ENCODE measurements around the gene FECH. TPM values are rescaled to one million over a fixed set of nuclear protein-coding genes. Genes with fewer than 3 reads are reported as not detected.
"Not testable (repeated sequence)": the region's sequence is repeated elsewhere in the genome, so short reads cannot be mapped to it uniquely, and the experiment has no call there.

FECH gene
- total RNA-seq, 1 experiment from 2014 or later, result 24.1 TPM

DNA sequence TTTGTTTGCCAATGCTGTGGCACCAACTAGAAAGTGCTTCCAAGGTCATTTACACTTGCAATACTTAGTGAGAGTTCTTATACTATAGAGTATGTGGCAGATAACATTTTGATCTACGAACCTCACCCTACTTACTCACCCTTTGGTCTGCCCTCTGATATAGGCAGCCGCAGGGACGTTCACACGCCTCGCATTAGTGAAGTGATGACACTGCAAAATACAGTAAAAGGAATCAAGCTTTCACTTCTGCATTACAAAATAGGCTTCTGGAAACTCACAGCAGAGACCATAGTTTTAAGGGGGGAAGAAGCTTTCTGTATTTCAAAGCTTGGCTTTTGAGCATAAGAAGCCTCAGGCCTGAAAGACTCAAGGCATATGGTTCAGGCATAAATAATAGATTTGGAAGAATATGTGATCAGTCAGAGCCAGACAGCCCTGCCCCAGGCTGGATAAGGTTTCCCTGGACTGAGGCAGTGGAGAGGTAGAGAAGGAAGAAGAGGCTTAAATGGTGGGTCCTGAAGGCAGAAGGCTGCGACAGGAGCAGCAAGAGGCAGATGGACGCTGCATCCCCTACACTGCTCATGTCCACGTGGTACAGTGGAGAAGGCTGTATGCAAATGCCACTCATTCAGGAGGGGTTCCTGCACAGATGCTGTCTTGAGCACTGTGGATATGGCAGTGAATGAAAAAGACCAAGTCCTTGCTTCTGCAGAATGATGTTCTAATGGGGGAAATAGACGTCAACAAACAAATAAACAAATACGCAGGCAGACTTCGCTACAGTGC is 63.1 kb downstream of the FECH start:
- Histone ChIP-seq H3K9ac (ENCODE audit: extremely low read depth, insufficient read length, low read length) (no peak overlapping the region), H2AK5ac (ENCODE audit: insufficient read length, low read length) (no peak overlapping the region), H3K27me3 (ENCODE audit: insufficient read depth, low read length) (no peaks in the 10 kb centered on the region), H3K23ac (ENCODE audit: insufficient read length, low read depth, low read length) (no peak overlapping the region), H3K18ac (ENCODE audit: insufficient read length, low read depth, low read length) (no peak overlapping the region), H2BK15ac (ENCODE audit: low read depth, low read length) (no peak overlapping the region), H4K5ac (ENCODE audit: insufficient read length, low read depth, low read length) (no peak overlapping the region), H3K79me2 (ENCODE audit: insufficient read depth, low read length) (no peaks in the 10 kb centered on the region), H4K8ac (replicated peaks; ENCODE audit: insufficient read length, low read depth, low read length) (no peak overlapping the region), H2AFZ (ENCODE audit: low read length) (no peak overlapping the region), H3K23me2 (ENCODE audit: insufficient read length, low read depth, low read length, poor library complexity, severe bottlenecking) (no peaks in the 10 kb centered on the region), H3K56ac (ENCODE audit: insufficient read length, low read depth, low read length) (no peak overlapping the region), H3K4ac (ENCODE audit: low read depth, low read length) (no peak overlapping the region), H2BK12ac (ENCODE audit: insufficient read length, low read depth, low read length) (no peak overlapping the region), H2BK120ac (ENCODE audit: low read depth, low read length, poor library complexity, severe bottlenecking) (no peak overlapping the region), H3K9me3 (ENCODE audit: control insufficient read depth, low read depth, low read length) (no peaks in the 10 kb centered on the region), H3K79me1 (ENCODE audit: insufficient read depth, low read depth, low read length, poor library complexity, severe bottlenecking) (no peaks in the 10 kb centered on the region), H3K14ac (ENCODE audit: insufficient read depth, low read length) (no peak overlapping the region), H2BK20ac (ENCODE audit: low read depth, low read length, poor library complexity, severe bottlenecking) (no peak overlapping the region), H3K27ac (ENCODE audit: insufficient read length, low read depth, low read length) (no peak overlapping the region), H3K4me1 (ENCODE audit: insufficient read depth, low read length) (no peaks in the 10 kb centered on the region), H2BK5ac (ENCODE audit: insufficient read length, low read length) (no peak overlapping the region), H3K4me2 (ENCODE audit: insufficient read depth, insufficient read length, low read length) (no peak overlapping the region), H4K20me1 (ENCODE audit: control insufficient read depth, insufficient read depth, insufficient read length) (no peaks in the 10 kb centered on the region), H3T11ph (ENCODE audit: low read length) (no peak overlapping the region), H4K91ac (ENCODE audit: insufficient read length, low read depth, low read length) (no peak overlapping the region)
- Mint-ChIP-seq H3K4me1 (peaks cover 0 to 4% of the 10 kb centered on the region in 2 experiments; a peak in 2 of 4 replicates), H3K36me3 (ENCODE audit: insufficient read depth in 1 of 3, low read depth in 3 of 3) (peaks cover 0 to 4% (median 0%) of the 10 kb centered on the region in 3 experiments; a peak in 3 of 7 replicates), H3K27ac (no peak overlapping the region), H3K9me3 (peaks cover 3 to 7% of the 10 kb centered on the region in 2 experiments; a peak in 3 of 5 replicates), H3K4me3 (no peak overlapping the region), H3K27me3 (ENCODE audit: low read depth) (peaks cover 2% of the 10 kb centered on the region; the same call in 1 of the 2 replicates)
- TF ChIP-seq, protein P1, sequence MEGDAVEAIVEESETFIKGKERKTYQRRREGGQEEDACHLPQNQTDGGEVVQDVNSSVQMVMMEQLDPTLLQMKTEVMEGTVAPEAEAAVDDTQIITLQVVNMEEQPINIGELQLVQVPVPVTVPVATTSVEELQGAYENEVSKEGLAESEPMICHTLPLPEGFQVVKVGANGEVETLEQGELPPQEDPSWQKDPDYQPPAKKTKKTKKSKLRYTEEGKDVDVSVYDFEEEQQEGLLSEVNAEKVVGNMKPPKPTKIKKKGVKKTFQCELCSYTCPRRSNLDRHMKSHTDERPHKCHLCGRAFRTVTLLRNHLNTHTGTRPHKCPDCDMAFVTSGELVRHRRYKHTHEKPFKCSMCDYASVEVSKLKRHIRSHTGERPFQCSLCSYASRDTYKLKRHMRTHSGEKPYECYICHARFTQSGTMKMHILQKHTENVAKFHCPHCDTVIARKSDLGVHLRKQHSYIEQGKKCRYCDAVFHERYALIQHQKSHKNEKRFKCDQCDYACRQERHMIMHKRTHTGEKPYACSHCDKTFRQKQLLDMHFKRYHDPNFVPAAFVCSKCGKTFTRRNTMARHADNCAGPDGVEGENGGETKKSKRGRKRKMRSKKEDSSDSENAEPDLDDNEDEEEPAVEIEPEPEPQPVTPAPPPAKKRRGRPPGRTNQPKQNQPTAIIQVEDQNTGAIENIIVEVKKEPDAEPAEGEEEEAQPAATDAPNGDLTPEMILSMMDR (conservative IDR thresholded peaks at IDR 0.05), result no peak
- no CpG with 5 or more reads among the region's 11 CpGs for WGBS (ENCODE audit: extremely low coverage, insufficient read length, low lambda C conversion rate)
- DNase-seq, result no peak

DNA sequence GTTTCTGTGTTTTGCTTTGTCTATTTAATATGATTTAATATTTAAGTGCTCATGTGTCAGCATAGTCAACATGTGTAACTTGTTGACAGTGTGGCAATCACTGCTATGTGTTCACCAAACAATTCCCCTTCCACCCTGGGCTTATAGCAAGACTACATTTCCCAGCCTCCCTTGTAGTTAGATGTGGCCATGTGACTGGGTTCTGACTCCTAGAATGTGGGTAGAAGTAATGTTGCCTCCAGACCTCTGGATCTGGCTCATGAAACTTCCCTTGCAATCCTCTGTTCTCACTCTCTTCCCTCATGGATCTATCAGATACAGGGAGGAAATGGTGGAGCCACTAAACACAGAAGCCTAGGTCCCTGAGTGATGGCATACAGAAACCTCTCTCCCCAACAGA is 64.2 kb downstream of the FECH start:
- not testable (repeated sequence) for DNase-seq; H3K27ac Mint-ChIP-seq; H3K23ac ChIP-seq (ENCODE audit: insufficient read length, low read depth, low read length); H4K91ac ChIP-seq (ENCODE audit: insufficient read length, low read depth, low read length); H3K27me3 Mint-ChIP-seq (ENCODE audit: low read depth); H3K27ac ChIP-seq (ENCODE audit: insufficient read length, low read depth, low read length); H2BK15ac ChIP-seq (ENCODE audit: low read depth, low read length); H2AK5ac ChIP-seq (ENCODE audit: insufficient read length, low read length); H4K8ac ChIP-seq (replicated peaks; ENCODE audit: insufficient read length, low read depth, low read length); H3K9me3 ChIP-seq (ENCODE audit: control insufficient read depth, low read depth, low read length); H3K4me3 Mint-ChIP-seq; H3K23me2 ChIP-seq (ENCODE audit: insufficient read length, low read depth, low read length, poor library complexity, severe bottlenecking); H3K14ac ChIP-seq (ENCODE audit: insufficient read depth, low read length); H2AFZ ChIP-seq (ENCODE audit: low read length); H3T11ph ChIP-seq (ENCODE audit: low read length); H3K9me3 Mint-ChIP-seq; H3K27me3 ChIP-seq (ENCODE audit: insufficient read depth, low read length); H3K4ac ChIP-seq (ENCODE audit: low read depth, low read length); H2BK20ac ChIP-seq (ENCODE audit: low read depth, low read length, poor library complexity, severe bottlenecking); H3K36me3 Mint-ChIP-seq (ENCODE audit: insufficient read depth in 1 of 3, low read depth in 3 of 3); H3K56ac ChIP-seq (ENCODE audit: insufficient read length, low read depth, low read length); H3K4me2 ChIP-seq (ENCODE audit: insufficient read depth, insufficient read length, low read length); H3K18ac ChIP-seq (ENCODE audit: insufficient read length, low read depth, low read length); H3K9ac ChIP-seq (ENCODE audit: extremely low read depth, insufficient read length, low read length); H3K79me2 ChIP-seq (ENCODE audit: insufficient read depth, low read length); H4K20me1 ChIP-seq (ENCODE audit: control insufficient read depth, insufficient read depth, insufficient read length); H3K4me1 ChIP-seq (ENCODE audit: insufficient read depth, low read length); H3K79me1 ChIP-seq (ENCODE audit: insufficient read depth, low read depth, low read length, poor library complexity, severe bottlenecking); H4K5ac ChIP-seq (ENCODE audit: insufficient read length, low read depth, low read length); H2BK120ac ChIP-seq (ENCODE audit: low read depth, low read length, poor library complexity, severe bottlenecking); H2BK5ac ChIP-seq (ENCODE audit: insufficient read length, low read length); H2BK12ac ChIP-seq (ENCODE audit: insufficient read length, low read depth, low read length); H3K4me1 Mint-ChIP-seq

Data from H9 (cell line).